NCI-H2196 treated with DMSO at 0.1 percent for 48 hours (cell line): ENCODE measurements around the gene BEST4.
"Not testable (repeated sequence)": the region's sequence is repeated elsewhere in the genome, so short reads cannot be mapped to it uniquely, and the experiment has no call there.

Source experiments
- DNase-seq: peaks from one replicate; lab custom pipeline; 2025; ENCODE audit not compliant: unreplicated experiment; lab: John Stamatoyannopoulos, UW

The BEST4 gene

GRCh38 chr1:44819608-44820327 is 31.8 kb upstream of the BEST4 start:
- no peak for DNase-seq

- no peak for DNase-seq
Observed at GRCh38 chr1:44819196-44819607, 31.2 kb upstream of the BEST4 start.

- DNase-seq, result no peak
Observed at GRCh38 chr1:44817771-44818495, 30.0 kb upstream of the BEST4 start.

GRCh38 chr1:44817307-44817706 is 29.3 kb upstream of the BEST4 start:
- DNase-seq, result no peak

- DNase-seq, result not testable (repeated sequence)
Observed at GRCh38 chr1:44815926-44816325, 28.0 kb upstream of the BEST4 start.

- DNase-seq, result no peak
Observed at GRCh38 chr1:44812822-44813543, 25.0 kb upstream of the BEST4 start.

- no peak for DNase-seq
Observed at GRCh38 chr1:44811234-44811633, 23.3 kb upstream of the BEST4 start.

- DNase-seq, result not testable (repeated sequence)
Observed at GRCh38 chr1:44810762-44811105, 22.8 kb upstream of the BEST4 start.

- peak; percentile 71 for DNase-seq
Observed at GRCh38 chr1:44810101-44810761, 22.3 kb upstream of the BEST4 start.

GRCh38 chr1:44808938-44809917 is 21.3 kb upstream of the BEST4 start:
- no peak for DNase-seq

- DNase-seq, result no peak
Observed at GRCh38 chr1:44808063-44808937, 20.3 kb upstream of the BEST4 start, which contains the start of gene BTBD19. Gene BTBD19, plus strand, starts transcription at chr1:44808523. Its CDS starts 298 bp downstream, at chr1:44808821.

GRCh38 chr1:44807364-44808062 is 19.5 kb upstream of the BEST4 start:
- DNase-seq, result peak; percentile 95

GRCh38 chr1:44806704-44807363 is 18.9 kb upstream of the BEST4 start, which contains the start of gene DYNLT4:
Gene DYNLT4, minus strand, starts transcription at chr1:44807351. Its CDS starts 683 bp downstream, at chr1:44806668.
- no peak for DNase-seq

- no peak for DNase-seq
Observed at GRCh38 chr1:44806025-44806703, 18.2 kb upstream of the BEST4 start.

GRCh38 chr1:44805311-44806024 is 17.5 kb upstream of the BEST4 start:
- no peak for DNase-seq

GRCh38 chr1:44803312-44804095 is 15.5 kb upstream of the BEST4 start:
- no peak for DNase-seq
